GM12878 (cell line): ENCODE results near the gene TSC22D3. TPM values are rescaled to one million over a fixed set of nuclear protein-coding genes. Genes with fewer than 3 reads are reported as not detected.

Experiments used
- ATAC-seq: fragments of 200-7000 bp; cut with Tn5 transposase; 3 replicates; pipeline ENCODE4 v1.9.1; 2020; ENCODE audit warnings: mild to moderate bottlenecking, moderate library complexity
- BruUV-seq: library from RNA; stranded (reverse); fragments of 400-500 nt; replicated peaks from 2 replicates; lab custom pipeline; 2021; lab: Mats Ljungman, UMichigan
- CTCF ChIA-PET: fragments of 300-600 bp; sonication (Branson Sonifier 250); formaldehyde crosslinking; extraction: SDS; loops from one replicate; lab custom pipeline; 2021; ENCODE audit warnings: inconsistent platforms; lab: Yijun Ruan, JAX
- POLR2A ChIA-PET: fragments of 350-600 bp; formaldehyde crosslinking; extraction: SDS; loops from one replicate; lab custom pipeline; 2021; ENCODE audit warnings: inconsistent platforms; lab: Charles Lee
- RAD21 ChIA-PET: fragments of 300-600 bp; sonication (Branson Sonifier 250); formaldehyde crosslinking; loops from one replicate; lab custom pipeline; 2023; ENCODE audit warnings: antibody characterized with exemption; ENCODE audit not compliant: unreplicated experiment; lab: Charles Lee
- SMC1A ChIA-PET: fragments of 300-600 bp; sonication (Branson Sonifier 250); formaldehyde crosslinking; loops from one replicate; lab custom pipeline; 2023; ENCODE audit not compliant: unreplicated experiment, uncharacterized antibody; lab: Charles Lee
- DNase-seq: peaks from one replicate; pipeline ENCODE4 v3.0.0-alpha.2; 2011; ENCODE audit warnings: low read depth, low spot score
- FAIRE-seq: peaks from 3 replicates; lab custom pipeline; 2011; peaks lifted over from hg19 to GRCh38; lab: Jason Lieb, UNC
- H2AFZ ChIP-seq: 2 replicates; pipeline ENCODE4 v1.6.0; 2011; ENCODE audit warnings: low read depth, low read length, control low read depth; ENCODE audit not compliant: control insufficient read depth
- H3K27ac ChIP-seq: 2 replicates; pipeline ENCODE4 v1.5.1; 2011; ENCODE audit warnings: control low read depth; ENCODE audit not compliant: control insufficient read depth, insufficient read depth
- H3K27me3 ChIP-seq, 2 experiments: replicated peaks in 1 of 2; 2 replicates each; pipeline versions ENCODE4 v1.6.0 to v1.6.1; 2011; ENCODE audit warnings: low read length in 1 of 2; ENCODE audit not compliant: control insufficient read depth in 2 of 2, insufficient read depth in 2 of 2
- H3K36me3 ChIP-seq, 2 experiments: 2 replicates each; pipeline ENCODE4 v1.5.1; 2011; ENCODE audit warnings: low read length in 1 of 2; ENCODE audit not compliant: control insufficient read depth in 2 of 2, insufficient read depth in 2 of 2
- H3K4me1 ChIP-seq: 2 replicates; pipeline ENCODE4 v1.6.1; 2011; ENCODE audit warnings: mild to moderate bottlenecking, low read length, moderate library complexity, mixed read lengths; ENCODE audit not compliant: control insufficient read depth, insufficient read depth
- H3K4me2 ChIP-seq: 2 replicates; pipeline ENCODE4 v1.6.0; 2011; ENCODE audit warnings: control low read depth; ENCODE audit not compliant: control insufficient read depth, insufficient read depth
- H3K4me3 ChIP-seq: fragments of 200-600 bp; sonication (generic); 2 replicates; pipeline ENCODE4 v1.5.1; 2016
- H3K79me2 ChIP-seq: 2 replicates; pipeline ENCODE4 v1.6.0; 2011; ENCODE audit warnings: low read length; ENCODE audit not compliant: control insufficient read depth, insufficient read depth
- H3K9ac ChIP-seq: 2 replicates; pipeline ENCODE4 v1.8.0; 2011; ENCODE audit warnings: low read length, control low read depth, mixed read lengths; ENCODE audit not compliant: control insufficient read depth, insufficient read depth
- H3K9me3 ChIP-seq: replicated peaks from 3 replicates; pipeline ENCODE4 v1.5.1; 2011; ENCODE audit warnings: mild to moderate bottlenecking, low read length; ENCODE audit not compliant: control insufficient read depth, insufficient read depth
- H4K20me1 ChIP-seq: 2 replicates; pipeline ENCODE4 v1.6.0; 2011; ENCODE audit not compliant: control insufficient read depth, insufficient read depth
- ETV6 ChIP-seq, 2 experiments: fragments of 450-650 bp in 1 of 2; IDR thresholded peaks in 1 of 2; conservative IDR thresholded peaks in 1 of 2; 2 replicates each; pipeline ENCODE4 v1.6.1; 2014; ENCODE audit warnings: antibody characterized with exemption in 1 of 2, borderline replicate concordance in 1 of 2, low read depth in 1 of 2, mild to moderate bottlenecking in 1 of 2, moderate library complexity in 1 of 2
- MEF2A ChIP-seq: IDR thresholded peaks from 2 replicates; pipeline ENCODE4 v1.6.1; 2011; ENCODE audit warnings: low read depth, mild to moderate bottlenecking, low read length, moderate library complexity; ENCODE audit not compliant: insufficient read depth
- NR2C1 ChIP-seq: fragments of 450-650 bp; IDR thresholded peaks from 2 replicates; pipeline ENCODE4 v1.6.1; 2017; ENCODE audit warnings: antibody characterized with exemption, mild to moderate bottlenecking, moderate library complexity
- SIX5 ChIP-seq: IDR thresholded peaks from 2 replicates; pipeline ENCODE4 v1.6.1; 2011; ENCODE audit warnings: mild to moderate bottlenecking, low read depth, low read length, moderate library complexity; ENCODE audit not compliant: severe bottlenecking
- ZNF274 ChIP-seq: IDR thresholded peaks from one replicate; pipeline ENCODE4 v1.8.0; 2011; ENCODE audit not compliant: insufficient read length, insufficient read depth
- WGBS: methylation state at CpG from one replicate; pipeline ENCODE4 v1.1.6; 2016; ENCODE audit warnings: low lambda C conversion rate; ENCODE audit not compliant: insufficient replicate concordance, insufficient coverage; ENCODE audit errors: missing lambda C conversion rate; 5-methylcytosine and 5-hydroxymethylcytosine counted together
- in situ Hi-C: fragments of 300-500 bp; cut with MboI; formaldehyde crosslinking; loops from 9 replicates; pipeline ENCODE4 v1.14.3; 2018; ENCODE audit warnings: mixed read lengths
- intact Hi-C: fragments of 100-400 bp; cut with micrococcal nuclease; formaldehyde crosslinking; loops from one replicate; pipeline ENCODE4 v1.14.2; 2022; ENCODE audit not compliant: unreplicated experiment
- polyA plus RNA-seq, 11 experiments: library from polyadenylated mRNA; depleted of rRNA in 4 of 11; unstranded in 6 of 11; stranded (reverse) in 5 of 11; fragments of >200 nt; fragmentation: Nextera tagmentation in 4 of 11; fragmentation: Illumina TruSeq in 1 of 11; extraction: Ambion mirVana in 4 of 11; extraction: Trizol in 1 of 11; gene quantifications; 1 replicate in 1 of 11; 2 replicates in 10 of 11; pipeline versions ENCODE4 v1.2.1 to v1.2.3, GENCODE V29; 2011 to 2016; ENCODE audit warnings: inconsistent platforms in 2 of 11, missing spikeins in 2 of 11, low read depth in 1 of 11
- total RNA-seq, 4 experiments: library from RNA; depleted of rRNA in 3 of 4; stranded (reverse); fragments of >200 nt in 3 of 4; fragmentation: Illumina TruSeq in 1 of 4; extraction: Trizol in 1 of 4; gene quantifications; 2 replicates each; pipeline versions ENCODE4 v1.2.1 to v1.2.3, GENCODE V29; 2013 to 2021
- TF ChIP-seq, protein P1 (sequence below): fragments of 450-650 bp; formaldehyde crosslinking; IDR thresholded peaks from 2 replicates; pipeline ENCODE4 v1.4.0; 2020; ENCODE audit warnings: mild to moderate bottlenecking, moderate library complexity

The TSC22D3 gene
- total and polyA plus RNA-seq, 10 of the 15 experiments (the other 5 are each of a cell fraction or from before 2014, with no cell fraction given), result 4.6 to 122 (median 16.1) TPM

DNA sequence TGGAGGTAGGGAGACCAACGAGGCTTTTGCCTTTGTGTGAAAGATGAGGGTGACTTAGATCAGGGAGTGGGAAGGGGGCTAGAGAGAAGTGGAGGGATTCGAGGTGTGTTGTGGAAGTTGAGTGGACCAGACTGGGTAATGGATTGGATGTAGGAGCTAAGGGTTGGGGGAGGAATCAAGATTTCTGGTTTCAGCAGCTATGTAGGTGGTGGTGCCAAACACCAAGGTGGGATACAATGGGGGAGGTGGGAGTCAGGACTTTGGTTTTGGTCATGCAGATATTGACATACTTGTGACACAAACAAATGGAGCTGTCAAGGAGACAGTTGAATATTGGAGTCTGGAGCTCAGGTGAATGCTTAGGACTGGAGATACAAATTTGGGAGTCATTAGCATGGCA is 71.0 kb downstream of the TSC22D3 start:
- intact Hi-C loops, result no loop called here
- no peaks in the 10 kb centered on the region for H3K36me3 ChIP-seq
- RAD21 ChIA-PET, result interaction anchor here (0.6 kb wide), 1 partner anchor 16 kb away, joined by 3 read pairs; no protein-coding TSS in a partner anchor
- H3K27ac ChIP-seq, result no peak overlapping the region
- no peaks in the 10 kb centered on the region for H3K27me3 ChIP-seq
- H2AFZ ChIP-seq, result no peak overlapping the region
- no peaks in the 10 kb centered on the region for H3K79me2 ChIP-seq
- BruUV-seq, result no TSS peak
- H3K9ac ChIP-seq, result no peak overlapping the region
- FAIRE-seq, result no peak
- ATAC-seq, result no peak
- in situ Hi-C loops, result no loop called here
- 21% methylated on average over 2 of the region's 2 CpGs for WGBS
- no peak overlapping the region for H3K4me2 ChIP-seq
- CTCF ChIA-PET, result interaction anchor here (1.7 to 1.8 kb wide), 2 partner anchors 14 to 31 kb away, joined by 5 to 6 read pairs; no protein-coding TSS in a partner anchor
- SMC1A ChIA-PET, result interaction anchor here (0.8 to 2.0 kb wide), 2 partner anchors 10 to 28 kb away, joined by 3 to 6 read pairs; no protein-coding TSS in a partner anchor
- no peaks in the 10 kb centered on the region for H4K20me1 ChIP-seq
- peaks cover 24% of the 10 kb centered on the region; the same call in 1 of the 2 replicates for H3K4me1 ChIP-seq
- no peak overlapping the region for H3K4me3 ChIP-seq
- TF ChIP-seq ZNF274 (no peak), ETV6 (conservative IDR thresholded peaks at IDR 0.05 in 1 of 2, IDR thresholded peaks at IDR 0.05 in 1 of 2; ENCODE audit: borderline replicate concordance in 1 of 2, low read depth in 1 of 2) (no peak), NR2C1 (no peak), SIX5 (no peak), MEF2A (no peak)
- TF ChIP-seq, protein P1, sequence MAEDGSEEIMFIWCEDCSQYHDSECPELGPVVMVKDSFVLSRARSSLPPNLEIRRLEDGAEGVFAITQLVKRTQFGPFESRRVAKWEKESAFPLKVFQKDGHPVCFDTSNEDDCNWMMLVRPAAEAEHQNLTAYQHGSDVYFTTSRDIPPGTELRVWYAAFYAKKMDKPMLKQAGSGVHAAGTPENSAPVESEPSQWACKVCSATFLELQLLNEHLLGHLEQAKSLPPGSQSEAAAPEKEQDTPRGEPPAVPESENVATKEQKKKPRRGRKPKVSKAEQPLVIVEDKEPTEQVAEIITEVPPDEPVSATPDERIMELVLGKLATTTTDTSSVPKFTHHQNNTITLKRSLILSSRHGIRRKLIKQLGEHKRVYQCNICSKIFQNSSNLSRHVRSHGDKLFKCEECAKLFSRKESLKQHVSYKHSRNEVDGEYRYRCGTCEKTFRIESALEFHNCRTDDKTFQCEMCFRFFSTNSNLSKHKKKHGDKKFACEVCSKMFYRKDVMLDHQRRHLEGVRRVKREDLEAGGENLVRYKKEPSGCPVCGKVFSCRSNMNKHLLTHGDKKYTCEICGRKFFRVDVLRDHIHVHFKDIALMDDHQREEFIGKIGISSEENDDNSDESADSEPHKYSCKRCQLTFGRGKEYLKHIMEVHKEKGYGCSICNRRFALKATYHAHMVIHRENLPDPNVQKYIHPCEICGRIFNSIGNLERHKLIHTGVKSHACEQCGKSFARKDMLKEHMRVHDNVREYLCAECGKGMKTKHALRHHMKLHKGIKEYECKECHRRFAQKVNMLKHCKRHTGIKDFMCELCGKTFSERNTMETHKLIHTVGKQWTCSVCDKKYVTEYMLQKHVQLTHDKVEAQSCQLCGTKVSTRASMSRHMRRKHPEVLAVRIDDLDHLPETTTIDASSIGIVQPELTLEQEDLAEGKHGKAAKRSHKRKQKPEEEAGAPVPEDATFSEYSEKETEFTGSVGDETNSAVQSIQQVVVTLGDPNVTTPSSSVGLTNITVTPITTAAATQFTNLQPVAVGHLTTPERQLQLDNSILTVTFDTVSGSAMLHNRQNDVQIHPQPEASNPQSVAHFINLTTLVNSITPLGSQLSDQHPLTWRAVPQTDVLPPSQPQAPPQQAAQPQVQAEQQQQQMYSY, result no peak
- H3K9me3 ChIP-seq, result no peaks in the 10 kb centered on the region
- POLR2A ChIA-PET, result interaction anchor here (18.2 kb wide), 1 partner anchor 27 kb away, joined by 287 read pairs; no protein-coding TSS in a partner anchor
- DNase-seq, result no peak
